GM18505 (cell line): ENCODE results near the gene AGAP1.

ENCODE experiments used
- ATAC-seq: cut with Tn5 transposase; IDR thresholded peaks from one replicate; pipeline ENCODE4 v1.9.1; 2021; ENCODE audit not compliant: unreplicated experiment
- POLR2A ChIP-seq: IDR thresholded peaks from 4 replicates; pipeline ENCODE4 v1.6.1; 2011; ENCODE audit warnings: borderline replicate concordance; ENCODE audit not compliant: insufficient read depth, insufficient read length; ENCODE audit errors: extremely low read depth

The AGAP1 gene

GRCh38 chr2:235949567-235950472, 456.0 kb downstream of the AGAP1 start:
- no peak for ATAC-seq
- TF ChIP-seq POLR2A, result no peak

- no peak for ATAC-seq
These were observed 456.6 kb downstream of the AGAP1 start for GRCh38 chr2:235950473-235950809.

GRCh38 chr2:235951493-235951892, 457.6 kb downstream of the AGAP1 start:
- ATAC-seq, result no peak
- no peak for TF ChIP-seq POLR2A

More at GRCh38 chr2:235950473-235950809, 456.6 kb downstream of the AGAP1 start:
- TF ChIP-seq POLR2A, result no peak

- no peak for ATAC-seq
- TF ChIP-seq POLR2A, result no peak
These were observed 458.1 kb downstream of the AGAP1 start for GRCh38 chr2:235951982-235952381.

- no peak for ATAC-seq
- no peak for TF ChIP-seq POLR2A
These were observed 458.9 kb downstream of the AGAP1 start for GRCh38 chr2:235952714-235953113.

- no peak for ATAC-seq
- no peak for TF ChIP-seq POLR2A
These were observed 460.4 kb downstream of the AGAP1 start for GRCh38 chr2:235954281-235954680.

- ATAC-seq, result no peak
- no peak for TF ChIP-seq POLR2A
These were observed 461.1 kb downstream of the AGAP1 start for GRCh38 chr2:235954888-235955480.

GRCh38 chr2:235955664-235956063, 461.8 kb downstream of the AGAP1 start:
- ATAC-seq, result no peak
- no peak for TF ChIP-seq POLR2A

- TF ChIP-seq POLR2A, result no peak
- ATAC-seq, result no peak
These were observed 462.6 kb downstream of the AGAP1 start for GRCh38 chr2:235956281-235956970.

DNA sequence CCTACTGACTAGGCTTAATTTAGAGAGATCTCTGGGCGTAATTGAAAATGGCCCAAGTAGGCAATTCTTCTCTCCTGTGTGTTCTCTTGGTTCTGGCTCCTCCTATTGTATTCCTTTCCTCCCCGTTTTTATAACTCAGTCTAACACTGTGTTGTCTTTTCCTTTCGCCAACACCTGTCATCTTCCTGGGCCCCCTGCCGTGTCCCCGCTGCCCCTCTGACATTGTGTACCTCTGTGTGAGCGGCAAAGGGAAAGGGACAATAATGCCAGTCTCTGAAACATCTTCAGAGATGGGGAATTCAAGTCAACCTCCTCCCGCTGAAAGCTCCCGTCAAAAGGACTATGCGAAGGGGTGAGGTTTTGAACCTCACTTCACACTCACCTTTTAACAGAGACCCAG, 463.4 kb downstream of the AGAP1 start:
- no peak for ATAC-seq

DNA sequence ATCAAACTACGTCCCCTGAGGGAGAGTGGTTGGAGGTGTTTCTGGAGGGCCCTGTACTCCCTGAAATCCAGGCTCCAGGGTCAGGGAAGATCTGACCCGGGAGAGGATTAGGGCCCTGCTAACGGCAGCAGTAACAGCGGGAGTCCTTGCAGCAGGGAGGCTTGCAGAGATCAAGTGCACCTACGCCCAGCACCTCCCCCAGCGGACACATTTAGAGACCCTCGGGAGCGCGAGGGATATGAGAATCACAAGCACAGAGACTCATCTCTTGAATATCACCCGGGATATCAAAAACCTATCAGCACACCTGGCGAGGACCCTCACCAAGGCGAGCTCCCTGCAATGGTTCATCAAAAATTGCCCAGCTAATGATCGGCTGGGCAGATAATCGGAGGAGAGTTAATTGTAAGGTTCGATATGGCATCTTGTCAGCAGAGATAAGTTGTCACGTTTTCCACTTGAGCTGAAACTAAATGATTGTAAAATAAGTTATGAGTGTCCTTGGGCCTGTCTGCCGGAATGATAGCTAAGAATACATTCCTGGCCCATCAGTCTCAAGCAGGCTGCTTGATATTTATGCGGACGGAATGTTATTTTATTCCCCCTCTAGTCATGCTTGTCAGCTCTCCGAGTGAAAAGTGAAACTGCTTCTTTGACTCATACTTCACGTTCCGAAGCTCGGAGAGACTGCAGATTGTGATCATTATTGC, 464.5 kb downstream of the AGAP1 start:
- TF ChIP-seq POLR2A, result no peak
- no peak for ATAC-seq

More for the DNA sequence above, 463.4 kb downstream of the AGAP1 start:
- TF ChIP-seq POLR2A, result no peak

- no peak for ATAC-seq
- no peak for TF ChIP-seq POLR2A
These were observed 465.1 kb downstream of the AGAP1 start for GRCh38 chr2:235958931-235959410.

DNA sequence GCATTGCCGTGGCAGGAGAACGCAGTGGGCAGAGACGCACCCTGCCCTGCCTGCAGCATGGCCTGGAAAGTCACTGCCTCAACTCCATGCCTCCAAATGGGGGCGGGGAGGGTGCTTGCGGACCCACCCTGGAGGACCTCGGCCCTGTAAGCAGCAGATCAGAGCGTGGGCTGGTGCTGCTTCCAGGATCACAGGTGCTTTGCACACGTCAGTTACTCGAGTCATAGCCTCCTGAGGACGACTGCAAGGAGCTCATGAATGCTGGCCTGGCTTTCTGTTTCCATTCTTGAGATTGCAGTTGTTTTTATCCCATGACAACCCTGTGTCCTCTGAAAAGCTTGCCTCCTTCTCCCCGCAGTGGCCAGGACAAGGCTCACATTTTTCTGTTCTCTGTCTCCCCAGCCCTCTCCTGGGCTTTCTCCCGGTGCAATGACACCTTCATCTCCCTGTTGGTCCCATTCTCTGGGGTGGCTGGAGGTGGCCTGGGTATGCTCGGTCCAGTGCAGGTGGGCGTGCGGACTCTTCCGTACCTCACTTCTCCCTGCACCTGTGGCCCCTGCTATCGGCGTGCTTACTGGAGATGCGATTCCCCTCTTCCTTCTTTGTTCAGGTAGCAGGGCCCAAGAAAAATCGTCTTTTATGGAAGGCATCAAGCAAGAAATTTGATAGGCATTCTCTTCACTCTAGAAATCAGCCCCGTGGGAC, 466.3 kb downstream of the AGAP1 start:
- no peak for ATAC-seq
- TF ChIP-seq POLR2A, result no peak
